Measurements from ENCODE around the gene TFB1M.
A peak's percentile ranks its signal among the peaks of the same experiment; 100 is the strongest.
"Not testable (repeated sequence)": the region's sequence is repeated elsewhere in the genome, so short reads cannot be mapped to it uniquely, and the experiment has no call there.

The TFB1M gene

DNA sequence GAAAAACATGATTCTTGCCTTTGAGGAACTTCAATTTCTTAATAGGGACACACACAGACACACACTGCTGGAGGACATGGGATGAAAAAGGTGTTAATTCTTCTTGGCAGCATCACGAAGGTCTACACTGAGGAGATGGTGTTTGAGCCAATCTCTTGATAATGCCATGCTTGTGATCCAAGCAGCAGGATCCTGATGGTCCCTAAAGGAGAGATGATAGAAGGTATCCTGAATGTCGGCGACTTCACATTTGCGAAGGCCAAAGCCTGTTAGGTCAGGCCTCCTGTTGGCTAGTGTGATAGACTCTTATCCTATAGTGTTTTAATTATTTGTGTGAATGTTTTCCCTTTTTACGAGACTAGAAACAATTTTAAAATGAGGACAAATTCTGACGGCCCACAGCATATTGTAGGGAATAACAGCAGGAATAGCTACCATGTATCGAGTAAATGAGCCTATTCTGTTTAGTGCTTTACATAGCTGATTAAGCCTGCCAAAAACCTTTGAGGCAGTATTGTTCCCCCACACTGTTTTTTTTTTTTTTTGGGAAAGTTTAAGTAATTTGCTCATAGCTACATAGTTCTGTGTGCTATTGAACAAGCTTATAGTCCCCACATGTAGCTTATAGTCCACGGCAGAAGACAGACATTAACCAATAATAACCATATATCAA, 15.3 kb upstream of the TFB1M start:
- ATAC-seq, result no peak

DNA sequence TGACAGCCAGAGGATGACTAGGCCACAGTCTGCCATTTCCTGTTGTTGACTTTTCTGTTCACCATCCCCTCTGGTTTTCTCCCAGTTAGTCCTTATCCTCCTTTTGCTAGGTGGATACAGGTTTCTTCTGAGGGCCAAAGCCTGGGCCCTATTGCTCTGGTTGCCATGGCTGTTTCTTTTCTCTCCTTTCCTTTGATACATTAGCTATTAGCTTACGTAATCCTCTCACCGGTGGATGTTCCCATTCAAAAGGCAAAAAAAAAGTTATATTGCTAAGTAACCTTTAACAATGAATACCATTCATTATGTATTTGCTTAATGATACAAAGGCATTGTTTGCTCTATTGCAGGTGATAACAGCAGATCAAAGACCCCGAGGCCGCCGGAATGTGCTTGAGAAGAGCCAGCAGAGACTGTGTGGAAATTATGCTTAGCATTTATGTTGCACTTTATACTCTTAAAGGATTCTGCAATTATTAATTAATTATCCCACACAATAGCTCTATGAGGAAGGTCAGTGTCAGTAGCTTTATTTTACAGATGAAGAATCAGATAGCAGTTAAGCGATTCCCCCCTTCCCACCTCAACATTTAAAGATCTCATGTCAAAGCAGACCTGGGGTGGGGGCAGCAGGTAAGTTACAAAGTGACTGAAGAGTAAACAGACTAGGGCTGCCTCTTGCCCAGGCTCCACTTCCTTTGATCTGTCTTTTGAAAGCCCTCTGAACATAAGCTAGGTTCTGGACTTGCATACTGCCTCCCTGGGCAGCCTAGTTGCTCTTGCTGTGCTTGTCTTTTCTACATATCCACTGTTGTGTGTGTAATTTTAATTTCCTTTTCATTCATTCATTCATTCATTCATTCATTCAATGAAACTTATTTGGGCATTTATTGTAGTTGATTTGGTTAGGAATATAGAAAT, 14.5 kb upstream of the TFB1M start:
- no peak for ATAC-seq

DNA sequence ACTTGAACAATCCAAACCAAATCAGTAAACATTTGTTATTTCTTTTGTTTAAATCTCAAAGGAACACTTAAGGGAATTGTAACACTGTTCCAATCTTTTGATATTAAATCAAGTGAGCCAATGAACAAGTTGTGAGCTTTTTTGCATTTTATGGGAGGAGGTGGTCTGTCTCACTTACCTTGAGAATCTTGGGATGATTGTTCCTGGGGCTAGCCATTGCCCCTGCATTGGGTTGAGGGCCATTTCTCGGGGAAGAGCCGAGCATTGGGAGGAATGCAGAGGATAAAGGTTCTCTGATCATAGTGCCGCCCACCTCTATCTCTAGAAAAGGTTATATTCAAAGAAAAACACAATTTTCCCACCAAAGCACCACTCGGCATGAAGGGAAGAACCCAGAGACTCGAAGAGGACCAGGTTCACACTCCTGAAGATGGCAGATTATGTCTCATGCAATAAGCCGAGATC, 13.8 kb upstream of the TFB1M start:
- ATAC-seq, result no peak

DNA sequence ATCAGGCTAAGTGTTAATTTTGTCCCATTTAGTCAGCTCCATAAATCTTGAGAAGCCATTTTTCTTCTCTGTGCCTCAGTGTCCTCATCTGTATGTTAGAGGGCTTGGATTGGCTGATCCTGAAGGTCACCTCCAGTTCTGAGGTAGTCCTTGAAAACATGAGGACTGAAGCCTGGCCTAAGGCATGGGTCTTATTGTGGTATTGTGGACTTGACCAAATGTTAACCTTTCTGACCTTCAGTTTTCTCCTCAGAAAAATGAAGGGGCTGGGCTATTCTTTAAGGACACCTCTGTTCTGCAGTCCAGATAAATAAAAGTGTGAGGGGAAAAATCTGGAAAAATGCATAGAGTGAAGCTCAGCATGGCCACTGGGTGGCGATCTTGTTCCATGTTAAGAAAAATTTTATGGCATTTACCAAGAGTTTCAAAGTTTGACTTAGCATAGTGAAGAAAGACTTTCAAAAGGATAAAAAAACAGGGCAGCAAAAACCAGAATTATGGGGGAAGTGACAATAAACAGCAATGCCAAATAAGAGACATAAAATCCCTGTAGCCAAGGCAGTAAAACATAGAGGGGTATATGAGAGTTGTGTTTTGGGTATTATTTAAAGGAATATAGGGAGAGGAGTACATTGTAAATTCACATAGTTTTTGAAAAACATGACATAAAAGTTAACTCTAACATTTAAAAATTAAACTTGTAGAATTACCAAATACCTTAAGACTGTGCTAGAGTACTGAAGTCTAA, 13.2 kb upstream of the TFB1M start:
- ATAC-seq, result peak; percentile 35 to 55

DNA sequence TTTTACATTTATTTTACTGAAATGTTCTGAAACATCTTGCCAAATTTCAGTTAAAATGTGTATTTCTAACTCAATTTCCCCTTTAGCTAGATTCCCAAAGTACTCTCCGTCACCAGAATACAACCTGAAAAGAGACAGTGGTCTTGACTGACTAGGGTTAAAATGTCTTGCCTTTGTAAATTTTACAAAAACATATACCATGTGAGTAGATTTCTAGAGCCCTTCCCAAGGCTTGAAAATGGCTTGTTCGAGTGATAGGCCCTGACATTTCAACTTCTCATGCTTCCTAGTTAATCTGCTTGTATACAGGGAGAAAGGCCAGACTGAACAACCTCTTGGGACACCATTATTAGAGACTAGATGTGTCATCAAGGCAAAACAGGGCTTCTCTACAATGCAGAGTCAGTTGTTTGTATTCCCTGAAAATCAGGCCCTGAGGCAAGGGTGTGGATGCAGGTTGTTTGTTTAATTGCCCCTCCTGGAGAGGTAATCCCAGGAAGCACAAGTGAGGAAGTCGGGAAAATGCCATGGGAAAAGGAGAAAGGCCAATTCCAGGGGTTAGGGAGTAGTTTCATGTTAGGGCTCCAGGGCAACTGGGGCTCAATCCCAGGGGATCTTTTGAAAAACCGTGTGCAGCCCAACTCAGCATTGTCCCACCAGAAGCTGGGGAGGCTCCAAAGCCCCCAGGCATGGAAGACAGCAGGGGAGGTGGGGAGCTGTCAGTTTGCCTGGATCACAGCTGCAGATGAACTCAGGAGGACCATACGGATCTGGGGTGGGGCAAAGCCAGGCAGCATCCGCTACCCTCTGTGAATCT, 11.6 kb upstream of the TFB1M start:
- no peak for ATAC-seq

DNA sequence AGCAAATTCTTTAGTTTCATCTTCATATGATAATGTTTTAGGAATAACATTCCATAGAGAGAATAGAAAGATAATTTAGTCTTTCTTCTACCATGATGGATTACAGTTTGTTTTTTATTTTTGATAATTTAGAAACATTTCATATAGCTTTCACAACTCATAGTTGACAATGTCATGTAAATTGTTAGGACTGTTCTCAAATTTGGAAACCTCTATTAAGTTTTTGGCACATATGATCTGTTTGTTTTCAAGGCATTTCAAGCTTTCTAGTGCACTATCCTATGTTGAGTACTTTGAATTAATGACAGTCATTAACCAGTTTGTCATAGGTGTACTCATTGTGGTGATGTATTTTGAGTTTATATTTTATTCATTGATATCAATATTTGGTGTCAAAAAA, 10.7 kb upstream of the TFB1M start:
- no peak for ATAC-seq

DNA sequence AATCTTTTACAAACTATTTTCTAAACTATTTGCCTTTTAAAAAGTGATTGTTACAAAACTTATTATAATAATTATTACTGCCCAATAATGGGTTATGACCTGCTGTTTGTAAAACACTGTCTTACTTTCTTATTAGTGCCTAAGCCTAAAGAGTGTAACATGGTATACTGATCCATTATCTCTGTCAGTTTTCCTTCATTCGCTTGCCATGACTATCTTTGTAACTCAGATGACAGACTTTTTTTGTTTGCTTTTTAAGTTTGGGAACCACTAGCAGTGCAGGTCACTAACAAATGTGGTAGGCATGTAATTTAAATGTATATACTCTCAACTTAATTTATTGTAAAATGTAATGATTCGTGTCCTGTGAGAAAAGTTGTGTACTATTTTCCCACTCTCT, 9.9 kb upstream of the TFB1M start:
- ATAC-seq, result no peak

DNA sequence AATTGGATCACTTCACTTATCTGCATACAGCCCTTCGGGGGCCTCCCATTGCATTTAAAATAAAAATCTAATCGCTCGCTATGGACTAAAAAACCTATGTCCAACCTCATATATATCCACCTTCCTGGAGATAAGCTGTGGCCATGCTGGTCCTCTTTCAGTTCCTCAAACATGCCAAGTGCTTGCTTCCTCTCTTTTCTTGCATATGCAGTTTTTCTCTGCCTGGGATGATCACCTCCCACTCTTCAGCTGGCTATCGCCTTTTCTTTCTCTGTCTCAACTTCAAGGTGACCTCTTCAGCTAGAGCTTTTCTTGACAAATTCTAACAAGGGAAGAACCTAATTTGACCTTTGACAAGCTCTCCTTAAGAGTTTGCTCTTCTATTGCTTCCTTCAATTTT, 5.6 kb upstream of the TFB1M start:
- ATAC-seq, result no peak

DNA sequence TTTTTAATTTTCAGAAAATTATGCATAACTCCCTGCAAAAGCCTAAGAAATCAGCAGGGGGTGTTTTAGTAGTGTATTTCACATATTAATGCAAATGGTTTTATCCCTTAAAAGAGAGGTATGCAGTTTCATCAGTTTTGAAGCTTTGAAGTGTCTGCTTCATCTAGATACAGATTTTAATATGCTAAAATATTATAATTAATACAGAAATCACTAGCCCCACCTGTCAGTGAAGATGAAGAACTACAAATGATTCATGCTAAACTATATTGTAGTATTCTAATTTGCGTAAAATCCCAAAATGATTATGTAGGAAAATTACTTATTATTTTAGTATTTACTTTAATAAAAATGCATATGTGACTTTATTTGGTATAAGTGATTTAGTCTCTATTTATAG, 2.9 kb upstream of the TFB1M start:
- no peak for ATAC-seq

DNA sequence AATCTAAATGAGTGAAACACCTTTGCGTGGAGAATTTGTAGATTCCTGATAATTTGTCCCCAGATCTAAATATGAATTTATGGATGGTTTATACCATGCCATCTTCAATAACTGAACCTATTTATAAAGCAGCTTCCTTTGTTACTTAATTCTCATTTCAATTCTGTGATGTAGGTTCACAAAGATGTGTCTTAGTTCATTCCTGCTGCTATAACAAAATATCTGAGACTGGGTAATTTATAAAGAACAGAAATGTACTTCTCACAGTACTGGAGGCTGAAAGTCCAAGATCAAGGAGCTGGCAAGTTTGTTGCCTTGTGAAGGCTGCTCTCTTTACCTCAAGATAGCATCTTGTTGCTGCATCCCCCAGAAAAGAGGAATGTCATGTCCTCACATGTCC, 2.1 kb upstream of the TFB1M start:
- no peak for ATAC-seq

DNA sequence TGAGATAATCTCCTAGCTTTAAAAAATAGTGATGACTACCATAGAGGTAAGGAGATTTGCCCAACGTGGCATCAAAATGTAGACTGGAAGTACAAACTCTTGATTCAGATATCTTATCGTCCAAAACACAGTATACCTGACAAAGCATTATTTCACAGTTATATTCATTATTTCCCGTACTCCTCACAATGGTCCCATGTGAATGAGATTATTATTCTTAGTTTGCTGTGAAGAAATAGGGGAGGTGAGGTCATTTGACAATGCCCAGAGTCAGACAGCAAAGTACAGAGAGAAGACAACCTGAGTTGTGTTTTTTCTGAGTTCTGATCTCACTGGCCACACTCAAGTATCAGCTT, 1.2 kb upstream of the TFB1M start:
- no peak for ATAC-seq

DNA sequence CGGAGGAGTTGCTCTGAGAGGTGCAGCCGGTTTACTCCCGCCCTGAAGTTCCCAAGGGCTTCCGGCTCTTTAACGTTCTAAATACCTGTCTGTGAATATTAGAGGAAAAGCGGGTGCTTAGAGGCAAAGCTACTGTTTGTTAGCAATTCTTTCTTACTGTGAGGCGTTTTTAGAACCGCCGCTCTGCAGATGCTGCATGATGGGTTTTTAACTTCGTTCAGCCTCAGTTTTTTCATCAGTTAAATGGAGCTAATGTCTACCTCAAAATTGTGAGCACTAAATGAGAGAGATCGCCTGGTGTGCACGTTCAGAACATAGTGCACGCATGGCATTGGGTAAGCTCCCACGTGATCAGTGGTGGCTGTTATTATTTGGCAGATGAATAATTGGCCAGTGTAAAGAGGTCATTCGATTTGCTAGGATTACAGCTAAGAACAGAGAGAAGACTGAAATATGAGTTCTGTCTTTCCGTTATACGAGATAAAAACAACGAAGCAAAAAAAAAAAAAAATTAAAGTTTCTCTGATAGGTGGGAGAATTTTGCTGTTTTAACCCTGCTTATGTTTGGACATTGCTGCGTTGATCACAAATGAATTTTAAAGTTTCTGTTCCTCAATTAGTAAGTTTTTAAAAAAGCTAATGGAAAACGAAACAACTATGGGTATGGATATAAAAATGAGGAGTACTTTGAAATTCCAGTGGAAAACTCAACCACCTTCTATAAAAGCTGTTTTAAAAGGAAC, 660 bp upstream of the TFB1M start:
- ATAC-seq, result peak; percentile 55 to 60

DNA sequence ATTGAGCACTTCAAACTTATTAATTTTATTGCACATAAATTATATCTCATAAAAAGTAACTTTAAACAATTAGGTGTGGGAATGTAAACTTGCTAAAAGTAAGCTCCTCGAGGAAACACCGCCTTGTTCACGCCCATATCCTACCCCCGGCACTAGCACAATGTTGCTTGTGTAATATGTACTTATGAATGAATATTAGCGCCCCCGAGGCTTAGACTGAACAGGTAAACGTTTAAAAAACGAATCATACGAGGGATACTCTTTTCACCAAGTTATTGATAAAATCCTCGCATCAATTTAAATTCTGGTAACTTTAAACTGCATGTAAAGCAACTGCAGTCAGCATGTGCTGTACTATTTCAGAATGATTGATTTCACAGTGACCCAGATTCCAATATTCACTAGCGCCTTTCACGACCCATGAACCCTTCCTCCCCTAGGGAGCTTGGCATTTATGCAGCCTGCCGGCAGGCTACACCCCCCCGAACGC, 637 bp downstream of the TFB1M start:
- ATAC-seq, result peak; percentile 4 to 8

DNA sequence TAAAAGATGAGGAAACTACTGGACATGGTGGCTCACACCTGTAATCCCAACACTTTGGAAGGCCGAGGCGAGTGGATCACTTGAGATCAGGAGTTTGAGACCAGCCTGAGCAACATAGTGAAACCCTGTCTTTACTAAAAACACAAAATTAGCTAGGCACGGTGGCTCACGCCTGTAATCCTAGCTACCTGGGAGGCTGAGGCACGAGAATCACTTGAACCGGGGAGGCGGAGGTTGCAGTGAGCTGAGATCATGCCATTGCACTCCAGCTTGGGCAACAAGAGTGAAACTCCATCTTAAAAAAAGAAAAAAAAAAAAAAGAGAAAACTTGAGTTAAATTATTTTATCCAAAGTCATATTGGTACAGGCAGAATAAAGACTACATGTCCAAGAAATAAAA, 1.3 kb downstream of the TFB1M start:
- not testable (repeated sequence) for ATAC-seq

DNA sequence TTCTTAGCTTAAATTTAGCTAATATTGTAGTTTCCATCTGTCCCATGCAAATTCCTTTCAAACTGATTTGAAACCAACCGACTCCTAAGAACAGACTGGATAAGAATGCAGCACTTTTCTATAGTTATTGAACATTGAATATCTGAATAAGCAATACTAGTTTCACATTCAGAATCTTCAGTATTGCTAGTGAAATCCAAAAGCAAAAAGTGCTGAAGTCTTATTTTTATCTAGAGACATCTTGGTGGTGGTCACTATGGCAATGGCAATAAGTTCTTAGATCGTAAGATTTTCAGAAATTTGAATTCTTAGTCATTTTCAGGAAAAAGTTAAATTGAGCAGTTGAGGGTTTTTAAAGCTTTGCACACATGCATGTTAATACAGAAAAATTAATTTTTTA, 2.7 kb downstream of the TFB1M start:
- ATAC-seq, result no peak

DNA sequence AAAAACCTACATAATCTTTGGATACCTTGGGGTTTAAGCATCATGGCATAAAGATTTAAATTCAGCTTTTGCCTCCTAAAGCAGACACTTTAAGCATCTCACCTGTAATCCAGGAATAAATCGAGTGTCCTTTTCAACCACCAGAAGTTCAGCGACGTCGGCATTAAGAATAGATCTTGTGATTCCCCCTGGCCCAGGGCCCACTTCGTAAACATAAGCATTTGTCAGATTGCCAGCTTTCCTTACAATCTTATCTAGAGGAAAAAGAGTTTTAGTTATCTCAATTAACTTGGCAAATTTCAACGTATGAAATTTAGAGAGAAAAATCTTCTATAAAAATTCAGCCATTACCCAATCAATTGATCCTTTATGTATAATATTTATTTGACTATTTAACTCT, 3.2 kb downstream of the TFB1M start:
- no peak for ATAC-seq

DNA sequence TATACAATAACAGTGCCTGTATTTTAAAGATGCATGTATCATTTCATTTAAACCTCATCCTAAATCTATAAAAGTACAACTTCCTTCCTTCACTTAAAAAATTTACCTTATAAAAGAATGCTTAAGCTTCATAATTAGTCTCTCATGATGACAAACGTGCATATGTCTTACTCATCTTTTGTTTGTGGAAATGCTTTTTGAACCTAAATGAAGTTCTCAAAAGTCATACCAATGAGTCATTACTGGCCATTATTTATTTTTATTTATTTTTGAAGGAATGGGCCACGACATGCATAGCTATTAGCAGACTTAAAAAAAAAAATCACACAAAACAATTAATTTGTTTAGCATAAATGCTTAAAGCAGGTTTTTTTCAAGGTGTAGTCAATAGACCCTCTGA, 3.7 kb downstream of the TFB1M start:
- no peak for ATAC-seq

DNA sequence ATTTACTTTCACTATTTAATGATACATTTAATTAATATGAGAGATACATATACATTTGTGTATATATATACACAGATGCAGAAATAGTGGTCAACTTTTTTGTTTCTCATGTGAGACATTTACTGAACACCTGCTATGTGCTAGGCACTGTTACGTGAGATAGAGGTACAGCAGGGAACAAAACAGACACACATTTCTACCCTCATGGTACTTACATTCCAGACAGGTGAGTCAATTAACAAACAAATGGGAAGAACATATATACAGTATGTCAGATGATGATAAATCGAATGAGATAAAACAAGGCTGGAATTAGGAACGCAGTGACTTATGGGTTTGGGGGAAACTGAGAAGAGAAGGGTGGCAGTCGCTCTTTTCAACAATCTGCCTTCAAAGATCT, 5.1 kb downstream of the TFB1M start:
- ATAC-seq, result no peak

DNA sequence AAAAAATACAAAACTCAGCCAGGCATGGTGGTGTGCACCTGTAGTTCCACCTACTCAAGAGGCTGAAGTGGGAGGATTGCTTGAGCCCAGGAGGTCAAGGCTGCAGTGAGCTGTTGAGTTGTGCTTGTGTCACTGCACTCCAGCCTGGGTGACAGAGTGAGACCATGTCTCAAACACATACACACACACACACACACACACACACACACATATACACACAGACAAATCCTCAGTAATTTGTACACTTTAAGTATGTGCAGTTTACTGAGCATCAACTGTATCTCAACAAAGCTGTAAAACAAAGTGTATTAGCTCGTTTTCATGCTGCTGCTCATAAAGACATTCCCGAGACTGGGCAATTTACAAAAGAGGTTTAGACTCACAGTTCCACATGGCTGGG, 7.3 kb downstream of the TFB1M start:
- no peak for ATAC-seq

DNA sequence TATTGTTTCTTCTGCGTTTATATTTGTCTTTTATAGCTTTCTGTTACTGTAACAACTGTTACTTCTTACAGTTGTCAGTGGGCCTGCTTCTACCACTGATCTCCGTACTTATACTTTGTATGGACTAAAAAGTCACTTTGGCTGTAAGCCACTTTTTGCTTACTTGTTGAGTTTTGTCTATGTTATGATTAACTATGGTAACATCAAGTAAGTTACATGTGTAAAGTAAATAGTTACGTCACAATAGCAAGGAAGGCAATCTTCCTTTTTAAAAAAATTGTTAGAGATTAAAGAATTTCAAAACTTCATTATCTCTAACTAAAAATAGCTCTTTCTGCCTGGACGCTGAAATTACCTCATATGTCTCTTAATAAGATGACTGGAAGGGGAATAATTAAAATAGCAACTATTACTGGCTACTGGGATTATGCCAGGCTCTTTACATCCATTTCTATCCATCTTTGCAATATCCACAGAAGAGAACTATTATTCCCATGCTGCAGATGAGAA, 10.9 kb downstream of the TFB1M start:
- no peak for ATAC-seq

DNA sequence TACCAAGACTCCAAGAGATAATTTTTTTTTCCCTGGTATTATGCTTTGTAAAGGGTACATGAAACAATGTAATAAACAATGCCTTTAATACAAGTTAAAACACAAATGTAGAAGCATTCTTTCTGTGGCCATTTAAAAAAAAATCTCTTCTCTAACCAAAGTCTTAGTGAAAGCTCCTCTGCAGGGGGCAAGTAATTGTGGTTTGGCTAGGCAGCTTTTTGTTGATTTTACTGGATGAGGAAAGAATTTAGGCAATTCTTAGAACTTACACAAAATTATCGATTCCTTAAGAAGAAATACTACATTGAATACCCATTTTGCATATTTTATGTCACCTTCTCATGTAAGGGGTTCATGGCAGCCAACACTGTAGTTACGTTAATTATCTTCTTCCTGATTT, 12.4 kb downstream of the TFB1M start:
- no peak for ATAC-seq

DNA sequence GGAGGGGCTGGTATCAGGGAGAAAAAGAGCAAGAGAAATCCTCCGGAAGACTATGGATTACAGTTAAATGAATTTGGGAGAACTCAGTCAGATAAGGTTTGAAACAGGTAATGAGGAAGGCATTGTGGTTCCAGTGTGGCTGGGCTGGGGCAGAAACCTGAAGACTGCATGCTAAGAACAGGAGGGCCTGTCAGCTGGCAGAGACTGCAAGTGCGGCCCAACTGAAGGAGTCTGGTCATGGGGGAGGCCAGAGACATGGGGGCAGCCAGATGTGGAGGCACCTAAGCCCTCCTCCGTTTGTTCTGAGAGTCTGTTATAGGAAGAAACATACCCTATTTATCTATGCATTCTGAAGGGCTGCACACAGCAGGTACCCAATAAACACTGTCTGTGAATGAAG, 16.6 kb downstream of the TFB1M start:
- ATAC-seq, result no peak
